Calu3 (cell line): ENCODE results near the gene FBLN2. TPM values are rescaled to one million over a fixed set of nuclear protein-coding genes. Genes with fewer than 3 reads are reported as not detected.
"Not testable (repeated sequence)": the region's sequence is repeated elsewhere in the genome, so short reads cannot be mapped to it uniquely, and the experiment has no call there.

Source experiments
- Bru-seq: library from RNA; stranded (reverse); fragments of 400-500 nt; gene quantifications from one replicate; lab custom pipeline; 2021; lab: Mats Ljungman, UMichigan
- BruChase-seq, 2 experiments: library from RNA; stranded (reverse); fragments of 400-500 nt; gene quantifications; one replicate each; lab custom pipeline; 2021; lab: Mats Ljungman, UMichigan
- BruUV-seq: library from RNA; stranded (reverse); fragments of 400-500 nt; replicated peaks from 2 replicates; lab custom pipeline; 2021; lab: Mats Ljungman, UMichigan
- CTCF ChIA-PET: fragments of 300-600 bp; sonication (Branson Sonifier 250); formaldehyde crosslinking; loops from one replicate; lab custom pipeline; 2022; ENCODE audit warnings: antibody characterized with exemption; lab: Charles Lee
- DNase-seq: peaks from one replicate; pipeline ENCODE4 v3.0.0; 2022
- H3K27ac Mint-ChIP-seq: one replicate; pipeline ENCODE4 v1.8.0; 2022; ENCODE audit warnings: mixed read lengths; ENCODE audit not compliant: unreplicated experiment
- H3K27me3 Mint-ChIP-seq: one replicate; pipeline ENCODE4 v1.8.0; 2022; ENCODE audit warnings: mixed read lengths; ENCODE audit not compliant: unreplicated experiment
- H3K36me3 Mint-ChIP-seq: one replicate; pipeline ENCODE4 v1.8.0; 2022; ENCODE audit warnings: mild to moderate bottlenecking, moderate library complexity, mixed read lengths; ENCODE audit not compliant: insufficient read depth, unreplicated experiment
- H3K4me1 Mint-ChIP-seq: one replicate; pipeline ENCODE4 v1.8.0; 2022; ENCODE audit warnings: mild to moderate bottlenecking, low read depth, mixed read lengths; ENCODE audit not compliant: unreplicated experiment
- H3K4me3 Mint-ChIP-seq: one replicate; pipeline ENCODE4 v1.8.0; 2022; ENCODE audit warnings: mild to moderate bottlenecking, low read depth, moderate library complexity, mixed read lengths; ENCODE audit not compliant: unreplicated experiment
- H3K9me3 Mint-ChIP-seq: one replicate; pipeline ENCODE4 v1.8.0; 2022; ENCODE audit warnings: low read depth, mixed read lengths; ENCODE audit not compliant: unreplicated experiment
- intact Hi-C: fragments of 100-400 bp; cut with micrococcal nuclease; formaldehyde crosslinking; loops from one replicate; pipeline ENCODE4 v1.10.0; 2022; ENCODE audit not compliant: unreplicated experiment
- long read RNA-seq: library from polyadenylated mRNA; stranded (forward); transcript quantifications from one replicate; pipeline ENCODE4 v2.0.0, GENCODE V29; 2022
- total RNA-seq: library from RNA; stranded (reverse); gene quantifications from 2 replicates; pipeline ENCODE4 v1.2.3, GENCODE V29; 2022
- TF ChIP-seq, protein P1 (sequence below): fragments of 200-600 bp; IDR thresholded peaks from one replicate; pipeline ENCODE4 v1.8.0; 2022; ENCODE audit warnings: antibody characterized with exemption; ENCODE audit not compliant: unreplicated experiment

FBLN2 gene
- not detected in 2 replicates for total RNA-seq
- percentile 8 among the genes with signal in this experiment for Bru-seq, nascent RNA
- BruChase-seq, experiment 1, labeled RNA remaining after a 6-hour chase, result percentile 6 among the genes with signal in this experiment
- percentile 2 among the genes with signal in this experiment for BruChase-seq, experiment 2, labeled RNA remaining after a 2-hour chase
- long read RNA-seq, result 0 reads

DNA sequence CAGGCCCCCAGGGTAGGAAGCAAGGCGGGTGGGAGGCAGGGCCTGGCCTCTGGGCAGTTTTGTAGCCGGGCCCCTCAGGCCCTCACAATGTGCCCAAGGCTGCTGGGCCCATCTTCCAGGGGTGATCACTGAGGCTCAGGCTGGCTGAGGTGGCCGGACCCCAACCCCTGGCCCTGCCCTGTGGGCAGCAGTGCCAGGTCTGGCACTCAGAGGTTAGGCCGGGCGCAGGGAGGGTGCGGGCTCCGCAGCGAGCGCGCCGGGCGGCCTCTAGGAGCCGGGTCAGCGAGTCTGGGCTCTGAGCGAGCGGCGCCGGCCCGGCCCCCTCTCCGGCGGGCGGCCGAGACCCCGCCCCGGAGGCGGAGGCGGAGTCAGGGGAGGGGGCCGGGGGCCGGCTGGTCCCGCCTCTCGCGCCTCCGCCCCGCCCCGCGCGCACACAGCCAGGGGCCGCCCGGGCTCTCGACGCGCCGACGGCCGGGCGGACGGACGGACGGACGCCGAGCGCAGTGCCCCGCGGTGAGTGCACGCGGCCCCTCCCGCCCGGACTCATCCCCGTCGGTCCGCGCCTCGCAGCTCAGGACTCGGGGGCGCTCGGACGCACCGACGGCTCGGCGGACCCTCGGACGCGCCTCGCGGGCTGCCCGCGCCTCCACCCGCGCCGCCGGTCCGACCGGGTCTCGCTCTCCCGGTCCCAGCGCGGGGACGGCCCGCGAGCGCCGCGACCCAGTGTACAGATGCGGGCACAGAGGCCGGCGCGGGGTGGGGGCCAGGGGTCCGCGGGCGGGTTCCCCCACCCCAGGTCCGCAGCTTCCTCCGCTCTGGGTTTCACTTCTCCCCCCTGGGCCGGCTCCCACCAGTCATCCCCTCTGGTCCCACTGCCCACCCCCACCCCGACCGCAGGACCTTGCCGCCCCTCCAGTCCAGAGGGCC is at the start of gene FBLN2:
Gene FBLN2, plus strand, starts transcription at position 430 of the 927 bp plus-strand sequence. CDS start 21,231 bp downstream, outside the sequence.
- Mint-ChIP-seq H3K9me3 (no peaks in the 10 kb centered on the region), H3K4me3 (no peak within 1 kb of the TSS), H3K27ac (no peak within 1 kb of the TSS), H3K4me1 (peaks cover 7% of the 10 kb centered on the region), H3K36me3 (no peaks in the 10 kb centered on the region), H3K27me3 (peaks cover 35% of the 10 kb centered on the region)
- TF ChIP-seq, protein P1, sequence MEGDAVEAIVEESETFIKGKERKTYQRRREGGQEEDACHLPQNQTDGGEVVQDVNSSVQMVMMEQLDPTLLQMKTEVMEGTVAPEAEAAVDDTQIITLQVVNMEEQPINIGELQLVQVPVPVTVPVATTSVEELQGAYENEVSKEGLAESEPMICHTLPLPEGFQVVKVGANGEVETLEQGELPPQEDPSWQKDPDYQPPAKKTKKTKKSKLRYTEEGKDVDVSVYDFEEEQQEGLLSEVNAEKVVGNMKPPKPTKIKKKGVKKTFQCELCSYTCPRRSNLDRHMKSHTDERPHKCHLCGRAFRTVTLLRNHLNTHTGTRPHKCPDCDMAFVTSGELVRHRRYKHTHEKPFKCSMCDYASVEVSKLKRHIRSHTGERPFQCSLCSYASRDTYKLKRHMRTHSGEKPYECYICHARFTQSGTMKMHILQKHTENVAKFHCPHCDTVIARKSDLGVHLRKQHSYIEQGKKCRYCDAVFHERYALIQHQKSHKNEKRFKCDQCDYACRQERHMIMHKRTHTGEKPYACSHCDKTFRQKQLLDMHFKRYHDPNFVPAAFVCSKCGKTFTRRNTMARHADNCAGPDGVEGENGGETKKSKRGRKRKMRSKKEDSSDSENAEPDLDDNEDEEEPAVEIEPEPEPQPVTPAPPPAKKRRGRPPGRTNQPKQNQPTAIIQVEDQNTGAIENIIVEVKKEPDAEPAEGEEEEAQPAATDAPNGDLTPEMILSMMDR, result no peak
- no peak for DNase-seq
- intact Hi-C loops, result no loop called here
- no TSS peak for BruUV-seq
- CTCF ChIA-PET, result no interaction called here

DNA sequence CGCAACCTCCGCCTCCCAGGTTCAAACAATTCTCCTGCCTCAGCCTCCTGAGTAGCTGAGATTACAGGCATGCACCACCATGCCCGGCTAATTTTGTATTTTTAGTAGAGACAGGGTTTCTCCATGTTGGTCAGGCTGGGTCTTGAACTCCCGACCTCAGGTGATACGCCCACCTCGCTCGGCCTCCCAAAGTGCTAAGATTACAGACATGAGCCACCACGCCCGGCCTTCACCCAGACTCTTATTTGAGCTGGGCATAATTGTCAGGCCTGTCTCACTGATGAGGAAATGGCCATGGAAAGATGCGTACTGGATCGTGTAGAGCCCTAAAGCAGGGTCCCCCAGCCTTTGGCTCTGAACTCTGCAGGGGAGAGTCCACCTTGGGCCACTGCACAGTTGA is 49.7 kb upstream of the FBLN2 start:
- H3K27ac Mint-ChIP-seq, BruUV-seq, H3K27me3 Mint-ChIP-seq, H3K4me1 Mint-ChIP-seq, DNase-seq, H3K9me3 Mint-ChIP-seq, H3K36me3 Mint-ChIP-seq, H3K4me3 Mint-ChIP-seq: not testable (repeated sequence)
- intact Hi-C loops, result loop anchor here (10.0 kb wide), 1 partner anchor 386 kb away; the partner anchor contains the start of gene WNT7A
- CTCF ChIA-PET, result interaction anchor here (1.2 to 1.9 kb wide), 3 partner anchors 81 to 149 kb away, joined by 3 to 10 read pairs (median 6); no protein-coding TSS in a partner anchor

DNA sequence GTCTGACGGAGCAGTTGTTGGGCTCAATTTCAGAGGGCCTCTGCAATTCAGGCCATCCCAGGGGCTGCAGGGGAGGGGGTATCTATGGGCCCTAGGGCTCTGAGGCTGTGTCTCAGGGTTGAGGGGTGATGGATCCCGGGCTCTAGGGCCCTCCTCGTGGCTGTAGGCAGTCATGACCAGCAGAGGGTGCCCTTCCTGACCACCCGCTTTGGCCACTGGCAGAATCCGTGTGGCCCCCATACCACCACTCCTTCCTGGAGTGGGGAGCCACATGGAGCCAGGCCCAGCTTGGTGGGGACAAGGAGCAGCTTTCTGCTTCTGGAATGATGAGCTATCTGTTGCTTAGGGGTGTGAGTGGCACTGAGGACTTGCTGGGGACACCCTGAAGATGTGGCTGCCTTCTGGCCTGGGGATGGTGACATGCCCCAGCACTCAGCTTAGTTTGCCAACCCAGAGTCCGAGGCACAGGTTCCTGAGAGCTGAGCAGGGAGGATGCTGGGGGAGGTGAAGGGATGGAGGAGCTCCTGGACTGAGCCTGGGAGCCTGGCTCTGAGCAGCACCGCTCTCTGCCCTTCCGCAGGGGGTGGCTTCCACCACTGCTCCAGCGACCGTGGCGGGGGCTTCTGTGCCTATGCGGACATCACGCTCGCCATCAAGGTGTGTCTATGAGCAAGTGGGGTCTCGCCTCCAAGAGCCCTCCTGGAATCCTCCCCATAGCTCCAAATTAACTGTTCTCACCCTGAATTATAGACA is 48.6 kb upstream of the FBLN2 start:
- H3K27me3 Mint-ChIP-seq, result no peaks in the 10 kb centered on the region
- TF ChIP-seq, protein P1, result peak; percentile 71
- intact Hi-C loops, result no loop called here
- H3K27ac Mint-ChIP-seq, result no peak overlapping the region
- CTCF ChIA-PET, result interaction anchor here (1.4 kb wide), 1 partner anchor 80 kb away, joined by 3 read pairs; no protein-coding TSS in a partner anchor
- BruUV-seq, result no TSS peak
- no peaks in the 10 kb centered on the region for H3K4me1 Mint-ChIP-seq
- DNase-seq, result peak; percentile 54
- no peak overlapping the region for H3K4me3 Mint-ChIP-seq
- H3K36me3 Mint-ChIP-seq, result peaks cover 3% of the 10 kb centered on the region
- no peaks in the 10 kb centered on the region for H3K9me3 Mint-ChIP-seq

DNA sequence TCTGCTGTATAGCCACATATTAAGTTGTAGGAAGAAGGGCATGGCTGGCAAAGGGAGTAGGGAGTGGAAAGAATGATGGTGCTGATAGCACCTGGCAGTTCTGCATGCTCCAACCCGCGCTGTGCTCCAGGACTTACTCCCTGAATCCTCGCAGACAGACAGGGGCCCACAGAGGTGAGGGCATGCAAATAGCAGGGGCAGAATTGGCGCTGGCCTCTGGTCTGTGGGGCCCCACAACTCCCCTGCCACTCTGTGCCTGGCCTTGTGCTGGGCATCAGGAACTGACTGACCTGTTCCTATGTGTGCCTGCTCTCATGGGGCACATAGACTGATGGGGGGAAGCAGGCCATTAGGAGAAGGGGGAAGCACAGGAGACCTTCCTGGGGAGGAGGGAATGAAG is 47.9 kb upstream of the FBLN2 start:
- H3K4me1 Mint-ChIP-seq, result no peaks in the 10 kb centered on the region
- no peaks in the 10 kb centered on the region for H3K9me3 Mint-ChIP-seq
- H3K27ac Mint-ChIP-seq, result no peak overlapping the region
- H3K27me3 Mint-ChIP-seq, result no peaks in the 10 kb centered on the region
- no peak for DNase-seq
- CTCF ChIA-PET, result interaction anchor here (1.4 kb wide), 1 partner anchor 79 kb away, joined by 3 read pairs; no protein-coding TSS in a partner anchor
- H3K36me3 Mint-ChIP-seq, result peaks cover 3% of the 10 kb centered on the region
- no peak overlapping the region for H3K4me3 Mint-ChIP-seq
- BruUV-seq, result no TSS peak
- TF ChIP-seq, protein P1, result no peak
- intact Hi-C loops, result no loop called here
